Natural killer cell (primary cell): ENCODE data around the gene EDEM2. TPM values are rescaled to one million over a fixed set of nuclear protein-coding genes. Genes with fewer than 3 reads are reported as not detected.
"Not testable (repeated sequence)": the region's sequence is repeated elsewhere in the genome, so short reads cannot be mapped to it uniquely, and the experiment has no call there.

Experiments
- ATAC-seq, 3 donors: fragments of 150-1000 bp in 2 of 3; fragments of 200-7000 bp in 1 of 3; cut with Tn5 transposase; 1 replicate in 1 of 3; 2 replicates in 2 of 3; pipeline ENCODE4 v1.10.0; 2021; ENCODE audit warnings: mild to moderate bottlenecking in 2 of 3, moderate library complexity in 2 of 3
- DNase-seq, 2 donors: peaks; one replicate each; pipeline versions ENCODE4 v3.0.0 to v3.0.0-alpha.2; 2013 to 2021; ENCODE audit warnings: mixed read lengths in 1 of 2
- H3K27ac ChIP-seq: one replicate; pipeline ENCODE4 v1.5.1; 2013; ENCODE audit warnings: mild to moderate bottlenecking, low read length
- H3K27me3 ChIP-seq: one replicate; pipeline ENCODE4 v1.6.1; 2013; ENCODE audit warnings: low read length; ENCODE audit not compliant: control insufficient read depth, insufficient read depth
- H3K36me3 ChIP-seq: one replicate; pipeline ENCODE4 v1.6.1; 2013; ENCODE audit warnings: low read length; ENCODE audit not compliant: control insufficient read depth, insufficient read depth
- H3K4me1 ChIP-seq: one replicate; pipeline ENCODE4 v1.6.1; 2013; ENCODE audit warnings: low read length; ENCODE audit not compliant: control insufficient read depth, insufficient read depth
- H3K4me3 ChIP-seq: one replicate; pipeline ENCODE4 v1.5.1; 2013; ENCODE audit warnings: low read length
- H3K9me3 ChIP-seq: one replicate; pipeline ENCODE4 v1.6.1; 2013; ENCODE audit warnings: low read length; ENCODE audit not compliant: control insufficient read depth, insufficient read depth
- H3K27ac Mint-ChIP-seq, 2 donors: one replicate each; pipeline ENCODE4 v1.8.0; 2022; ENCODE audit warnings: mild to moderate bottlenecking in 2 of 2, mixed read lengths in 2 of 2, moderate library complexity in 1 of 2
- H3K27me3 Mint-ChIP-seq, 2 donors: one replicate each; pipeline ENCODE4 v1.8.0; 2022; ENCODE audit warnings: low read depth in 2 of 2, mixed read lengths in 2 of 2
- H3K36me3 Mint-ChIP-seq: one replicate; pipeline ENCODE4 v1.8.0; 2022; ENCODE audit warnings: mixed read lengths
- H3K4me1 Mint-ChIP-seq, 2 donors: one replicate each; pipeline ENCODE4 v1.8.0; 2022; ENCODE audit warnings: mixed read lengths in 2 of 2
- H3K4me3 Mint-ChIP-seq: one replicate; pipeline ENCODE4 v1.8.0; 2022; ENCODE audit warnings: mild to moderate bottlenecking, moderate library complexity, mixed read lengths
- H3K9me3 Mint-ChIP-seq, 2 donors: one replicate each; pipeline ENCODE4 v1.8.0; 2022; ENCODE audit warnings: mixed read lengths in 2 of 2
- WGBS: methylation state at CpG from one replicate; pipeline ENCODE4 v1.1.7; 2013; ENCODE audit warnings: missing lambda C conversion rate; ENCODE audit not compliant: insufficient coverage; 5-methylcytosine and 5-hydroxymethylcytosine counted together
- intact Hi-C: fragments of 100-400 bp; cut with micrococcal nuclease; formaldehyde crosslinking; loops from one replicate; pipeline ENCODE4 v1.14.2; 2022
- total RNA-seq, 4 donors: library from RNA; stranded (reverse); fragments of 120-200 nt in 1 of 4; gene quantifications; one replicate each; pipeline versions ENCODE4 v1.2.3 to v1.2.4, GENCODE V29; 2013 to 2022
- TF ChIP-seq, protein P1 (sequence below): fragments of 200-600 bp; IDR thresholded peaks from one replicate; pipeline ENCODE4 v1.8.0; 2022; ENCODE audit warnings: antibody characterized with exemption

EDEM2 gene
- total RNA-seq, 3 donors from 2014 or later (not counting 1 experiment from before 2014, with no cell fraction given), result 20.0 to 27.4 (median 25.3) TPM

DNA sequence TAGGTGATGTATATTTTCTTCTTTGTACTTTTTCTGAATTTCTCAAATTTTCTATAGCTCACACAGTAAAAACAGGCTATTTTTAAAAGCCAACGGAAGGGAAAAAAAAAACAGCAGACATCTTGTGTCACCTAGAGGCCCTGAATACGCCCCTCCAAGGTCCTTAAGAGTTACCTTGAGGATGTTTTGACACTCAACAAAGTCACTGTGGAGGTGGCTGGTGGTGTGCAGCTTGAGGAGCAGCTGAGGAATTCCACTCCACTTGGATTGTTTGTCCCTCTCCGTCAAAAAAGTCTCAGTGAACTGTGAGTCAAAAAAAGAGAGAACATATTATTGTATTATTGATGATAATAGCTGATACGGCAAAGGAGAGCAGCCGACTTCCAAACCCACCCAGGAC lies 69.3 kb downstream of the EDEM2 start:
- no peaks in the 10 kb centered on the region for H3K9me3 ChIP-seq
- peaks cover 42 to 48% of the 10 kb centered on the region in 2 donors for H3K4me1 Mint-ChIP-seq
- H3K4me3 Mint-ChIP-seq, result no peak overlapping the region
- H3K27me3 ChIP-seq, result no peaks in the 10 kb centered on the region
- intact Hi-C loops, result no loop called here
- no peak overlapping the region for H3K4me3 ChIP-seq
- peaks cover 19% of the 10 kb centered on the region for H3K36me3 Mint-ChIP-seq
- no peaks in the 10 kb centered on the region for H3K27me3 Mint-ChIP-seq
- H3K27ac Mint-ChIP-seq, result peak overlapping the region; percentile 70 to 88
- TF ChIP-seq, protein P1, sequence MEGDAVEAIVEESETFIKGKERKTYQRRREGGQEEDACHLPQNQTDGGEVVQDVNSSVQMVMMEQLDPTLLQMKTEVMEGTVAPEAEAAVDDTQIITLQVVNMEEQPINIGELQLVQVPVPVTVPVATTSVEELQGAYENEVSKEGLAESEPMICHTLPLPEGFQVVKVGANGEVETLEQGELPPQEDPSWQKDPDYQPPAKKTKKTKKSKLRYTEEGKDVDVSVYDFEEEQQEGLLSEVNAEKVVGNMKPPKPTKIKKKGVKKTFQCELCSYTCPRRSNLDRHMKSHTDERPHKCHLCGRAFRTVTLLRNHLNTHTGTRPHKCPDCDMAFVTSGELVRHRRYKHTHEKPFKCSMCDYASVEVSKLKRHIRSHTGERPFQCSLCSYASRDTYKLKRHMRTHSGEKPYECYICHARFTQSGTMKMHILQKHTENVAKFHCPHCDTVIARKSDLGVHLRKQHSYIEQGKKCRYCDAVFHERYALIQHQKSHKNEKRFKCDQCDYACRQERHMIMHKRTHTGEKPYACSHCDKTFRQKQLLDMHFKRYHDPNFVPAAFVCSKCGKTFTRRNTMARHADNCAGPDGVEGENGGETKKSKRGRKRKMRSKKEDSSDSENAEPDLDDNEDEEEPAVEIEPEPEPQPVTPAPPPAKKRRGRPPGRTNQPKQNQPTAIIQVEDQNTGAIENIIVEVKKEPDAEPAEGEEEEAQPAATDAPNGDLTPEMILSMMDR, result no peak
- WGBS, result 96% methylated on average over 3 of the region's 5 CpGs
- H3K4me1 ChIP-seq, result peaks cover 14% of the 10 kb centered on the region
- no peak overlapping the region for H3K27ac ChIP-seq
- no peaks in the 10 kb centered on the region for H3K9me3 Mint-ChIP-seq
- ATAC-seq (no peak), DNase-seq (no peak)
- H3K36me3 ChIP-seq, result peaks cover 14% of the 10 kb centered on the region

DNA sequence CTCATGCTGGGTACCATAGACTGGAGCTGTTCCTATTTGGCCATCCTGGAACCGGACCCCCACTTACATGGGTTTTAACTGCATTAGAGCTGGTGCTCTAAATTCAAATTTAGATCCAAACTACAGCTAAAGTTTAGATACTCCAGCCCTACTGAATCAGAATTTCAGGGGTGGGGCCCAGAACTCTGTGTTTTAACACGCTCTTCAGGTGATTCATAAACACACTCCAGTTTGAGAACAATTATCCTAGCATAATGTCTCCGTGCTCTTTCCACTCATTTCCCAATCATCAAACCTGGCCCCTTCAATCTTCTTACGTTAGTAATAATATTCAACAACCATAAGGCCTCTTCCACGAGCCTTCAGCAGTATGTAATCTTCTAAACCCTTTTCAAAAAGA lies 69.8 kb downstream of the EDEM2 start:
- H3K36me3 Mint-ChIP-seq, result peaks cover 19% of the 10 kb centered on the region
- no peak for ATAC-seq
- H3K27ac Mint-ChIP-seq, result no peak overlapping the region

DNA sequence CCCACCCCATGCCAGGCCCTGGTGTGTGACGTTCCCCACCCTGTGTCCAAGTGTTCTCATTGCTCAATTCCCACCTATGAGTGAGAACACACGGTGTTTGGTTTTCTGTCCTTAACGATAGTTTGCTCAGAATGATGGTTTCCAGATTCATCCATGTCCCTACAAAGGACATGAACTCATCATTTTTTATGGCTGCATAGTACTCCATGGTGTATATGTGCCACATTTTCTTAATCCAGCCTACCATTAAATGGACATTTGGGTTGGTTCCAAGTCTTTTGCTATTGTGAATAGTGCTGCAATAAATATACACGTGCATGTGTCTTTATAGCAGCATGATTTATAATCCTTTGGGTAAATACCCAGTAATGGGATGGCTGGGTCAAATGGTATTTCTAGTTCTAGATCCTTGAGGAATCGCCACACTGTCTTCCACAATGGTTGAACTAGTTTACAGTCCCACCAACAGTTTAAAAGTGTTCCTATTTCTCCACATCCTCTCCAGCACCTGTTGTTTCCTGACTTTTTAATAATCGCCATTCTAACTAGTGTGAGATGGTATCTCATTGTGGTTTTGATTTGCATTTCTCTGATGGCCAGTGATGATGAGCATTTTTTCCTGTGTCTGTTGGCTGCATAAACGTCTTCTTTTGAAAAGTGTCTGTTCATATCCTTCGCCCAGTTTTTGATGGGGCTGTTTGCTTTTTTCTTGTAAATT lies 75.5 kb downstream of the EDEM2 start:
- peaks cover 30 to 52% of the 10 kb centered on the region in 2 donors for H3K4me1 Mint-ChIP-seq
- H3K4me1 ChIP-seq, H3K36me3 ChIP-seq, H3K27ac ChIP-seq, DNase-seq, intact Hi-C loops, H3K9me3 Mint-ChIP-seq, H3K4me3 ChIP-seq, ATAC-seq, H3K27ac Mint-ChIP-seq, H3K27me3 ChIP-seq, H3K9me3 ChIP-seq, H3K4me3 Mint-ChIP-seq, H3K27me3 Mint-ChIP-seq: not testable (repeated sequence)
- WGBS, result 99% methylated on average over 3 of the region's 8 CpGs
- H3K36me3 Mint-ChIP-seq, result peaks cover 11% of the 10 kb centered on the region

More for the DNA sequence above, 69.8 kb downstream of the EDEM2 start:
- Histone ChIP-seq H3K36me3 (peaks cover 14% of the 10 kb centered on the region), H3K27ac (no peak overlapping the region), H3K4me1 (peaks cover 14% of the 10 kb centered on the region), H3K27me3 (no peaks in the 10 kb centered on the region), H3K4me3 (no peak overlapping the region), H3K9me3 (no peaks in the 10 kb centered on the region)
- Mint-ChIP-seq H3K4me1 (peaks cover 39 to 49% of the 10 kb centered on the region in 2 donors), H3K4me3 (no peak overlapping the region), H3K9me3 (no peaks in the 10 kb centered on the region), H3K27me3 (no peaks in the 10 kb centered on the region)
- no peak for DNase-seq
- intact Hi-C loops, result no loop called here
- TF ChIP-seq, protein P1, result no peak
- WGBS, result 93% methylated on average over 5 of the region's 5 CpGs

DNA sequence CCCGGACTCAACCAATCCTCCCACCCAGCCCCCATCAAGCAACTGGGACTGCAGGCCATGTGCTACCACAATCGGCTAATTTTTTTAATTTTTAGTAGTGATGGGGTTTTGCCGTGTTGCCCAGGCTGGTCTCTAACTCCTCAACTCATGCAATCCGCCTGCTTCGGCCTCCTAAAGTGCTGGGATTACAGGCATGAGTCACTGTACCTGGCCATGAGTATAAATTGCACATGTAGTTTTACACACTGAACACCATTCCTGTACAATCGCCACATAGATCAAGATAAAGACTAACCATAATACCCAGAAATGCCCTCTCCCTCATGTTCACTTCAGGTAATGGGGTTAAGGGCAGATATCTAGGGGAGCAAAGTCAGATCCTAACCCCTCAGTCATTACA lies 80.9 kb downstream of the EDEM2 start:
- 95% methylated on average over 5 of the region's 6 CpGs for WGBS
- Mint-ChIP-seq H3K27ac (peak overlapping the region in 1 of 2 donors; percentile 69), H3K27me3 (no peaks in the 10 kb centered on the region), H3K4me1 (peaks cover 61 to 73% of the 10 kb centered on the region in 2 donors), H3K4me3 (no peak overlapping the region), H3K36me3 (no peaks in the 10 kb centered on the region), H3K9me3 (no peaks in the 10 kb centered on the region)
- Histone ChIP-seq H3K9me3 (no peaks in the 10 kb centered on the region), H3K27ac (no peak overlapping the region), H3K27me3 (no peaks in the 10 kb centered on the region), H3K4me3 (no peak overlapping the region), H3K36me3 (peaks cover 15% of the 10 kb centered on the region), H3K4me1 (peaks cover 3% of the 10 kb centered on the region)
- intact Hi-C loops, result no loop called here
- TF ChIP-seq, protein P1, result no peak
- ATAC-seq, result no peak
- no peak for DNase-seq

Other genes with a start within 250 kb of the EDEM2 start
- 10 to 100 TPM; 27.4 to 35.4 (median 30.3) TPM for gene GSS, start 191.5 kb downstream of the EDEM2 start, total RNA-seq
- 1 to 10 TPM in 1 of 3 donors, under 1 TPM in 2; 0.18 to 1.0 (median 0.21) TPM for gene MYH7B, start 191.5 kb downstream of the EDEM2 start, total RNA-seq
- 10 to 100 TPM; 72.3 to 79.0 (median 74.4) TPM for gene TRPC4AP, start 54.5 kb downstream of the EDEM2 start, total RNA-seq
- gene PROCR, start 24.7 kb upstream of the EDEM2 start, total RNA-seq, result 1 to 10 TPM; 6.4 to 9.3 (median 6.4) TPM
- gene MMP24, start 79.4 kb upstream of the EDEM2 start, total RNA-seq, result under 1 TPM; 0.14 to 0.18 (median 0.16) TPM
- gene MMP24OS, start 130.8 kb upstream of the EDEM2 start, total RNA-seq, result 10 to 100 TPM; 76.5 to 92.7 (median 86.6) TPM
- 10 to 100 TPM; 73.9 to 81.4 (median 79.0) TPM for gene EIF6, start 137.4 kb upstream of the EDEM2 start, total RNA-seq
- gene FAM83C, start 145.1 kb upstream of the EDEM2 start, total RNA-seq, result not detected